ENCODE measurements around the gene CDNF. TPM values are rescaled to one million over a fixed set of nuclear protein-coding genes. Genes with fewer than 3 reads are reported as not detected.

CDNF gene
- total and polyA plus RNA-seq, 10 of the 15 experiments (the other 5 are each of a cell fraction or from before 2014, with no cell fraction given) = 0.08 to 1.9 (median 0.77) TPM

GRCh38 chr10:14837757-14838581 is at the start of gene CDNF, which contains the start of the genes HSPA14 and MSANTD7 (continued):
- no peak for TF ChIP-seq ZNF592 (IDR thresholded peaks at IDR 0.05)
- no peak for TF ChIP-seq CTCF (IDR thresholded peaks at IDR 0.05 in 2 of 3, conservative IDR thresholded peaks at IDR 0.05 in 1 of 3; ENCODE audit: control insufficient read depth in 2 of 3, extremely low read depth in 1 of 3, insufficient read depth in 1 of 3, low read depth in 3 of 3, low read length in 3 of 3)
- no peak for TF ChIP-seq EED (IDR thresholded peaks at IDR 0.05; ENCODE audit: low read depth)
- no peak for TF ChIP-seq FOXM1 (IDR thresholded peaks at IDR 0.05; ENCODE audit: low read depth, low read length)
- TF ChIP-seq HSF1 (IDR thresholded peaks at IDR 0.05; ENCODE audit: low read depth, low read length) = no peak
- no peak for TF ChIP-seq E2F8 (IDR thresholded peaks at IDR 0.05; ENCODE audit: low read depth, partially characterized antibody)
- no peak for TF ChIP-seq CHD4 (IDR thresholded peaks at IDR 0.05)
- TF ChIP-seq RELA (IDR thresholded peaks at IDR 0.05; ENCODE audit: borderline replicate concordance, partially characterized antibody) = peak; percentile 62
- TF ChIP-seq NR2C2 (IDR thresholded peaks at IDR 0.05; ENCODE audit: borderline replicate concordance, control insufficient read depth, insufficient read length, low read depth) = no peak
- TF ChIP-seq NFXL1 (IDR thresholded peaks at IDR 0.05; ENCODE audit: borderline replicate concordance) = no peak
- TF ChIP-seq STAT3 (IDR thresholded peaks at IDR 0.05; ENCODE audit: low read depth, low read length) = no peak
- no peak for TF ChIP-seq IRF4 (IDR thresholded peaks at IDR 0.05; ENCODE audit: low read depth, low read length)
- TF ChIP-seq TCF3 (IDR thresholded peaks at IDR 0.05; ENCODE audit: borderline replicate concordance, insufficient read depth, low read depth, low read length) = 0 out of 2 replicates have a peak, but pooled peaks have one; percentile 57
- TF ChIP-seq USF2 (IDR thresholded peaks at IDR 0.05; ENCODE audit: borderline replicate concordance, low read depth, low read length) = no peak
- TF ChIP-seq ZNF207 (IDR thresholded peaks at IDR 0.05; ENCODE audit: borderline replicate concordance) = peak; percentile 58; the same call in 1 of the 2 replicates
- TF ChIP-seq ZNF24 (IDR thresholded peaks at IDR 0.05) = no peak
- TF ChIP-seq JUNB (IDR thresholded peaks at IDR 0.05) = no peak
- TF ChIP-seq RAD21 (IDR thresholded peaks at IDR 0.05; ENCODE audit: insufficient read depth, low read depth, low read length) = no peak
